GM23338 (cell line): ENCODE measurements around the gene USP35. TPM values are rescaled to one million over a fixed set of nuclear protein-coding genes. Genes with fewer than 3 reads are reported as not detected.

Experiments used
- ATAC-seq: fragments of 200-7000 bp; cut with Tn5 transposase; 3 replicates; pipeline ENCODE4 v1.9.1; 2020
- DNase-seq: peaks from one replicate; pipeline ENCODE4 v3.0.0-alpha.2; 2015; ENCODE audit warnings: low spot score
- H2AFZ ChIP-seq: fragments of 200-600 bp; sonication (generic); 2 replicates; pipeline ENCODE4 v1.8.0; 2016; ENCODE audit warnings: antibody characterized with exemption, mild to moderate bottlenecking, moderate library complexity
- H3F3A ChIP-seq: fragments of 200-600 bp; sonication (generic); replicated peaks from 2 replicates; pipeline ENCODE4 v1.8.0; 2017; ENCODE audit warnings: antibody characterized with exemption, mixed run types, low read depth
- H3K27ac ChIP-seq: fragments of 200-600 bp; sonication (generic); 2 replicates; pipeline ENCODE4 v1.6.1; 2016; ENCODE audit warnings: low read depth
- H3K27me3 ChIP-seq: fragments of 200-600 bp; sonication (generic); 2 replicates; pipeline ENCODE4 v1.8.0; 2016; ENCODE audit warnings: mild to moderate bottlenecking, mixed run types, moderate library complexity; ENCODE audit not compliant: insufficient read depth
- H3K36me3 ChIP-seq: fragments of 200-600 bp; sonication (generic); 2 replicates; pipeline ENCODE4 v1.8.0; 2016; ENCODE audit warnings: mild to moderate bottlenecking; ENCODE audit not compliant: insufficient read depth
- H3K4me1 ChIP-seq: fragments of 200-600 bp; sonication (generic); 2 replicates; pipeline ENCODE4 v1.8.0; 2016; ENCODE audit warnings: mild to moderate bottlenecking, moderate library complexity; ENCODE audit not compliant: insufficient read depth
- H3K4me2 ChIP-seq: fragments of 200-600 bp; sonication (generic); 2 replicates; pipeline ENCODE4 v1.7.1; 2017; ENCODE audit warnings: mixed run types
- H3K4me3 ChIP-seq: fragments of 200-600 bp; sonication (generic); 2 replicates; pipeline ENCODE4 v1.6.1; 2016; ENCODE audit warnings: mixed run types
- H3K79me2 ChIP-seq: fragments of 200-600 bp; sonication (generic); replicated peaks from 2 replicates; pipeline ENCODE4 v1.8.0; 2017; ENCODE audit warnings: mild to moderate bottlenecking; ENCODE audit not compliant: insufficient read depth
- H3K9me2 ChIP-seq: fragments of 200-600 bp; sonication (generic); 2 replicates; pipeline ENCODE4 v1.8.0; 2017; ENCODE audit not compliant: insufficient read depth
- H4K20me1 ChIP-seq: fragments of 200-600 bp; sonication (generic); replicated peaks from 2 replicates; pipeline ENCODE4 v1.8.0; 2017; ENCODE audit warnings: mild to moderate bottlenecking; ENCODE audit not compliant: insufficient read depth
- H3K27ac Mint-ChIP-seq: 2 replicates; pipeline ENCODE4 v1.8.0; 2020; ENCODE audit warnings: inconsistent platforms, mild to moderate bottlenecking, moderate library complexity, mixed read lengths
- H3K27me3 Mint-ChIP-seq: 3 replicates; pipeline ENCODE4 v1.8.0; 2022; ENCODE audit warnings: low read depth, mild to moderate bottlenecking, moderate library complexity, mixed read lengths, inconsistent platforms; ENCODE audit not compliant: insufficient read depth, poor library complexity
- H3K36me3 Mint-ChIP-seq: 3 replicates; pipeline ENCODE4 v1.8.0; 2021; ENCODE audit warnings: low read depth, mild to moderate bottlenecking, inconsistent platforms, moderate library complexity, mixed read lengths
- H3K4me1 Mint-ChIP-seq: 3 replicates; pipeline ENCODE4 v1.8.0; 2020; ENCODE audit warnings: mild to moderate bottlenecking, inconsistent platforms, mixed read lengths
- H3K4me3 Mint-ChIP-seq: 3 replicates; pipeline ENCODE4 v1.8.0; 2021; ENCODE audit warnings: moderate library complexity, mild to moderate bottlenecking, inconsistent platforms, mixed read lengths
- H3K9me3 Mint-ChIP-seq: 3 replicates; pipeline ENCODE4 v1.8.0; 2020; ENCODE audit warnings: moderate library complexity, mild to moderate bottlenecking, inconsistent platforms, mixed read lengths
- CREB1 ChIP-seq: fragments of 250-450 bp; sonication (Bioruptor Pico); IDR thresholded peaks from 2 replicates; pipeline ENCODE4 v1.5.0; 2020; ENCODE audit warnings: low read depth, mild to moderate bottlenecking, moderate library complexity
- EZH2 ChIP-seq: fragments of 200-600 bp; sonication (generic); IDR thresholded peaks from one replicate; pipeline ENCODE4 v1.8.0; 2017; ENCODE audit warnings: antibody characterized with exemption, mild to moderate bottlenecking, low read depth; ENCODE audit not compliant: unreplicated experiment
- EZH2phosphoT487 ChIP-seq: fragments of 200-600 bp; sonication (generic); IDR thresholded peaks from one replicate; pipeline ENCODE4 v1.8.1; 2018; ENCODE audit warnings: antibody characterized with exemption; ENCODE audit not compliant: unreplicated experiment
- JUNB ChIP-seq: IDR thresholded peaks from one replicate; pipeline ENCODE4 v1.6.1; 2016; ENCODE audit warnings: antibody characterized with exemption; ENCODE audit not compliant: unreplicated experiment
- NANOG ChIP-seq: IDR thresholded peaks from 2 replicates; pipeline ENCODE4 v1.6.1; 2016; ENCODE audit warnings: antibody characterized with exemption, borderline replicate concordance
- POLR2AphosphoS5 ChIP-seq: IDR thresholded peaks from 2 replicates; pipeline ENCODE4 v1.6.1; 2016; ENCODE audit warnings: antibody characterized with exemption, low read depth
- STAT1 ChIP-seq: IDR thresholded peaks from one replicate; pipeline ENCODE4 v1.6.1; 2016; ENCODE audit warnings: antibody characterized with exemption; ENCODE audit not compliant: unreplicated experiment
- ZNF114 ChIP-seq: fragments of 250-450 bp; sonication (Bioruptor Pico); IDR thresholded peaks from 2 replicates; pipeline ENCODE4 v1.5.0; 2020; ENCODE audit warnings: mild to moderate bottlenecking, moderate library complexity
- ZNF331 ChIP-seq: fragments of 250-450 bp; sonication (Bioruptor Pico); IDR thresholded peaks from 2 replicates; pipeline ENCODE4 v1.5.0; 2020; ENCODE audit warnings: low read depth, mild to moderate bottlenecking, moderate library complexity
- polyA plus RNA-seq: library from polyadenylated mRNA; unstranded; fragments of >200 nt; fragmentation: Nextera tagmentation; extraction: Ambion mirVana; gene quantifications from 2 replicates; pipeline ENCODE4 v1.2.1, GENCODE V29; 2016
- total RNA-seq: library from RNA; depleted of rRNA; stranded (reverse); fragments of >200 nt; shearing (Covaris generic); gene quantifications from 2 replicates; pipeline ENCODE4 v1.2.3, GENCODE V29; 2014
- TF ChIP-seq, protein P1 (sequence below): fragments of 250-450 bp; sonication (Bioruptor Pico); IDR thresholded peaks from 2 replicates; pipeline ENCODE4 v1.5.0; 2020; ENCODE audit warnings: mild to moderate bottlenecking, moderate library complexity
- TF ChIP-seq, protein P2 (sequence below): IDR thresholded peaks from 2 replicates; pipeline ENCODE4 v1.6.1; 2016; ENCODE audit warnings: antibody characterized with exemption

The USP35 gene
- total and polyA plus RNA-seq, 2 experiments from 2014 or later: 2.5 to 10.7 TPM

DNA sequence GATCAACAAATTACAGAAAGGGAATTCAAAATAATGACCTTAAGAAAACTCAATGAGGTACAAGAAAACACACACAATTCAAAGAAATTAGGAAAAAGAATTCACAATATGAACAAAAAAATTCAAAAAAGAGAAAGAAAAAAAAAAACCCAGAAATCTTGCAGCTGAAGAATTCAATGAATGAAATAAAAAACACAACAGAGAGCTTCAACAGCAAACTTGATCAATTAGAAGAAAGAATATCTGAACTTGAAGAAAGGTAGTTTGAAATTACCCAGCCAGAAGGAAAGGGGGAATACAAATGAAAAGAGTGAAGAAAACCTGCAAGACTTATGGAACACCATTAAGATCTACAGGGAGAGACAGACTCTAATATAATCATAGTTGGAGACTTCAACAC is 52.8 kb downstream of the USP35 start:
- Histone ChIP-seq H3K4me2 (no peak overlapping the region), H3K27me3 (no peaks in the 10 kb centered on the region), H3K36me3 (no peaks in the 10 kb centered on the region), H3F3A (no peaks in the 10 kb centered on the region), H3K9me2 (no peaks in the 10 kb centered on the region), H3K4me1 (no peaks in the 10 kb centered on the region), H3K27ac (no peak overlapping the region), H4K20me1 (no peaks in the 10 kb centered on the region; the same call in 1 of the 2 replicates), H2AFZ (no peak overlapping the region), H3K79me2 (no peaks in the 10 kb centered on the region), H3K4me3 (no peak overlapping the region)
- ATAC-seq (no peak), DNase-seq (no peak)
- no peaks in the 10 kb centered on the region; the same call in 2 of the 3 replicates for H3K4me1 Mint-ChIP-seq
- H3K27ac Mint-ChIP-seq: no peak overlapping the region
- H3K4me3 Mint-ChIP-seq: no peak overlapping the region
- peaks cover 2% of the 10 kb centered on the region for H3K27me3 Mint-ChIP-seq
- H3K9me3 Mint-ChIP-seq: 0 out of 3 replicates have a peak, but pooled peaks cover 6% of the 10 kb centered on the region
- TF ChIP-seq, protein P1, sequence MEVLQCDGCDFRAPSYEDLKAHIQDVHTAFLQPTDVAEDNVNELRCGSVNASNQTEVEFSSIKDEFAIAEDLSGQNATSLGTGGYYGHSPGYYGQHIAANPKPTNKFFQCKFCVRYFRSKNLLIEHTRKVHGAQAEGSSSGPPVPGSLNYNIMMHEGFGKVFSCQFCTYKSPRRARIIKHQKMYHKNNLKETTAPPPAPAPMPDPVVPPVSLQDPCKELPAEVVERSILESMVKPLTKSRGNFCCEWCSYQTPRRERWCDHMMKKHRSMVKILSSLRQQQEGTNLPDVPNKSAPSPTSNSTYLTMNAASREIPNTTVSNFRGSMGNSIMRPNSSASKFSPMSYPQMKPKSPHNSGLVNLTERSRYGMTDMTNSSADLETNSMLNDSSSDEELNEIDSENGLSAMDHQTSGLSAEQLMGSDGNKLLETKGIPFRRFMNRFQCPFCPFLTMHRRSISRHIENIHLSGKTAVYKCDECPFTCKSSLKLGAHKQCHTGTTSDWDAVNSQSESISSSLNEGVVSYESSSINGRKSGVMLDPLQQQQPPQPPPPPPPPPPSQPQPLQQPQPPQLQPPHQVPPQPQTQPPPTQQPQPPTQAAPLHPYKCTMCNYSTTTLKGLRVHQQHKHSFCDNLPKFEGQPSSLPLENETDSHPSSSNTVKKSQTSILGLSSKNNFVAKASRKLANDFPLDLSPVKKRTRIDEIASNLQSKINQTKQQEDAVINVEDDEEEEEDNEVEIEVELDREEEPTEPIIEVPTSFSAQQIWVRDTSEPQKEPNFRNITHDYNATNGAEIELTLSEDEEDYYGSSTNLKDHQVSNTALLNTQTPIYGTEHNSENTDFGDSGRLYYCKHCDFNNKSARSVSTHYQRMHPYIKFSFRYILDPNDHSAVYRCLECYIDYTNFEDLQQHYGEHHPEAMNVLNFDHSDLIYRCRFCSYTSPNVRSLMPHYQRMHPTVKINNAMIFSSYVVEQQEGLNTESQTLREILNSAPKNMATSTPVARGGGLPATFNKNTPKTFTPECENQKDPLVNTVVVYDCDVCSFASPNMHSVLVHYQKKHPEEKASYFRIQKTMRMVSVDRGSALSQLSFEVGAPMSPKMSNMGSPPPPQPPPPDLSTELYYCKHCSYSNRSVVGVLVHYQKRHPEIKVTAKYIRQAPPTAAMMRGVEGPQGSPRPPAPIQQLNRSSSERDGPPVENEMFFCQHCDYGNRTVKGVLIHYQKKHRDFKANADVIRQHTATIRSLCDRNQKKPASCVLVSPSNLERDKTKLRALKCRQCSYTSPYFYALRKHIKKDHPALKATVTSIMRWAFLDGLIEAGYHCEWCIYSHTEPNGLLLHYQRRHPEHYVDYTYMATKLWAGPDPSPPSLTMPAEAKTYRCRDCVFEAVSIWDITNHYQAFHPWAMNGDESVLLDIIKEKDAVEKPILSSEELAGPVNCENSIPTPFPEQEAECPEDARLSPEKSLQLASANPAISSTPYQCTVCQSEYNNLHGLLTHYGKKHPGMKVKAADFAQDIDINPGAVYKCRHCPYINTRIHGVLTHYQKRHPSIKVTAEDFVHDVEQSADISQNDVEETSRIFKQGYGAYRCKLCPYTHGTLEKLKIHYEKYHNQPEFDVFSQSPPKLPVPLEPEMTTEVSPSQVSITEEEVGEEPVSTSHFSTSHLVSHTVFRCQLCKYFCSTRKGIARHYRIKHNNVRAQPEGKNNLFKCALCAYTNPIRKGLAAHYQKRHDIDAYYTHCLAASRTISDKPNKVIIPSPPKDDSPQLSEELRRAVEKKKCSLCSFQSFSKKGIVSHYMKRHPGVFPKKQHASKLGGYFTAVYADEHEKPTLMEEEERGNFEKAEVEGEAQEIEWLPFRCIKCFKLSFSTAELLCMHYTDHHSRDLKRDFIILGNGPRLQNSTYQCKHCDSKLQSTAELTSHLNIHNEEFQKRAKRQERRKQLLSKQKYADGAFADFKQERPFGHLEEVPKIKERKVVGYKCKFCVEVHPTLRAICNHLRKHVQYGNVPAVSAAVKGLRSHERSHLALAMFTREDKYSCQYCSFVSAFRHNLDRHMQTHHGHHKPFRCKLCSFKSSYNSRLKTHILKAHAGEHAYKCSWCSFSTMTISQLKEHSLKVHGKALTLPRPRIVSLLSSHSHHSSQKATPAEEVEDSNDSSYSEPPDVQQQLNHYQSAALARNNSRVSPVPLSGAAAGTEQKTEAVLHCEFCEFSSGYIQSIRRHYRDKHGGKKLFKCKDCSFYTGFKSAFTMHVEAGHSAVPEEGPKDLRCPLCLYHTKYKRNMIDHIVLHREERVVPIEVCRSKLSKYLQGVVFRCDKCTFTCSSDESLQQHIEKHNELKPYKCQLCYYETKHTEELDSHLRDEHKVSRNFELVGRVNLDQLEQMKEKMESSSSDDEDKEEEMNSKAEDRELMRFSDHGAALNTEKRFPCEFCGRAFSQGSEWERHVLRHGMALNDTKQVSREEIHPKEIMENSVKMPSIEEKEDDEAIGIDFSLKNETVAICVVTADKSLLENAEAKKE (CRISPR knock-in tag): no peak
- no peak for TF ChIP-seq ZNF331 (CRISPR knock-in tag)
- TF ChIP-seq STAT1: no peak
- no peak for TF ChIP-seq EZH2
- TF ChIP-seq CREB1 (CRISPR knock-in tag): no peak
- no peak for TF ChIP-seq JUNB
- no peak for TF ChIP-seq EZH2phosphoT487
- TF ChIP-seq, protein P2, sequence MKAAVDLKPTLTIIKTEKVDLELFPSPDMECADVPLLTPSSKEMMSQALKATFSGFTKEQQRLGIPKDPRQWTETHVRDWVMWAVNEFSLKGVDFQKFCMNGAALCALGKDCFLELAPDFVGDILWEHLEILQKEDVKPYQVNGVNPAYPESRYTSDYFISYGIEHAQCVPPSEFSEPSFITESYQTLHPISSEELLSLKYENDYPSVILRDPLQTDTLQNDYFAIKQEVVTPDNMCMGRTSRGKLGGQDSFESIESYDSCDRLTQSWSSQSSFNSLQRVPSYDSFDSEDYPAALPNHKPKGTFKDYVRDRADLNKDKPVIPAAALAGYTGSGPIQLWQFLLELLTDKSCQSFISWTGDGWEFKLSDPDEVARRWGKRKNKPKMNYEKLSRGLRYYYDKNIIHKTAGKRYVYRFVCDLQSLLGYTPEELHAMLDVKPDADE: no peak
- TF ChIP-seq NANOG: no peak
- no peak for TF ChIP-seq POLR2AphosphoS5
- TF ChIP-seq ZNF114: no peak
- peaks cover 11% of the 10 kb centered on the region; the same call in 1 of the 3 replicates for H3K36me3 Mint-ChIP-seq
